HFFc6 (cell line): ENCODE results near the gene ADGRG1. TPM values are rescaled to one million over a fixed set of nuclear protein-coding genes. Genes with fewer than 3 reads are reported as not detected.

Experiments
- DNase-seq: peaks from one replicate; pipeline ENCODE4 v3.0.0-alpha.2; 2018
- H3K27ac Mint-ChIP-seq: 2 replicates; pipeline ENCODE4 v1.8.0; 2020; ENCODE audit warnings: mild to moderate bottlenecking, mixed read lengths
- H3K27me3 Mint-ChIP-seq: 2 replicates; pipeline ENCODE4 v1.8.0; 2021; ENCODE audit warnings: mild to moderate bottlenecking, moderate library complexity, mixed read lengths; ENCODE audit not compliant: insufficient read depth
- H3K36me3 Mint-ChIP-seq: 2 replicates; pipeline ENCODE4 v1.8.0; 2021; ENCODE audit warnings: low read depth, mixed read lengths
- H3K4me1 Mint-ChIP-seq: 2 replicates; pipeline ENCODE4 v1.8.0; 2020; ENCODE audit warnings: low read depth, mixed read lengths
- H3K4me3 Mint-ChIP-seq: 2 replicates; pipeline ENCODE4 v1.8.0; 2020; ENCODE audit warnings: mild to moderate bottlenecking, moderate library complexity, mixed read lengths
- H3K9me3 Mint-ChIP-seq: 2 replicates; pipeline ENCODE4 v1.8.0; 2020; ENCODE audit warnings: mild to moderate bottlenecking, mixed read lengths
- CTCF ChIP-seq: fragments of 200-600 bp; sonication (generic); IDR thresholded peaks from 2 replicates; pipeline ENCODE4 v1.5.0; 2021; ENCODE audit warnings: antibody characterized with exemption, mild to moderate bottlenecking
- total RNA-seq, 6 experiments: library from RNA; stranded (reverse); fragmentation: NEBNext Ultra II Directional; extraction: Animal tissue kit (Norgen Biotek cat#: 25700); gene quantifications; 2 replicates in 1 of 6; 3 replicates in 5 of 6; pipeline ENCODE4 v1.2.3, GENCODE V29; 2021

ADGRG1 gene
- total RNA-seq, 6 experiments from 2014 or later, result 0.18 to 1.4 (median 0.50) TPM

GRCh38 chr16:57687363-57687929 lies 59.0 kb downstream of the ADGRG1 start:
- Mint-ChIP-seq H3K27me3 (peaks cover 29% of the 10 kb centered on the region), H3K4me3 (no peak overlapping the region), H3K9me3 (no peaks in the 10 kb centered on the region), H3K4me1 (no peaks in the 10 kb centered on the region), H3K27ac (no peak overlapping the region), H3K36me3 (no peaks in the 10 kb centered on the region)
- DNase-seq, result no peak
- no peak for TF ChIP-seq CTCF

- no peak overlapping the region for H3K27ac Mint-ChIP-seq
- H3K4me1 Mint-ChIP-seq, result no peaks in the 10 kb centered on the region
- peaks cover 37% of the 10 kb centered on the region for H3K27me3 Mint-ChIP-seq
- no peak for TF ChIP-seq CTCF
- no peak for DNase-seq
- H3K9me3 Mint-ChIP-seq, result no peaks in the 10 kb centered on the region
- no peak overlapping the region for H3K4me3 Mint-ChIP-seq
- no peaks in the 10 kb centered on the region for H3K36me3 Mint-ChIP-seq
Observed at GRCh38 chr16:57688487-57688986, 60.1 kb downstream of the ADGRG1 start.

- H3K27ac Mint-ChIP-seq, result no peak overlapping the region
- H3K4me3 Mint-ChIP-seq, result no peak overlapping the region
- no peak for DNase-seq
- H3K27me3 Mint-ChIP-seq, result peaks cover 33% of the 10 kb centered on the region
- TF ChIP-seq CTCF, result no peak
- H3K4me1 Mint-ChIP-seq, result no peaks in the 10 kb centered on the region
- no peaks in the 10 kb centered on the region for H3K9me3 Mint-ChIP-seq
- H3K36me3 Mint-ChIP-seq, result no peaks in the 10 kb centered on the region
Observed at GRCh38 chr16:57688987-57689761, 60.7 kb downstream of the ADGRG1 start.

GRCh38 chr16:57689762-57690558 lies 61.5 kb downstream of the ADGRG1 start:
- no peak for DNase-seq
- H3K4me1 Mint-ChIP-seq, result no peaks in the 10 kb centered on the region
- TF ChIP-seq CTCF, result no peak
- no peak overlapping the region for H3K4me3 Mint-ChIP-seq
- no peak overlapping the region for H3K27ac Mint-ChIP-seq
- H3K36me3 Mint-ChIP-seq, result no peaks in the 10 kb centered on the region
- no peaks in the 10 kb centered on the region for H3K9me3 Mint-ChIP-seq
- H3K27me3 Mint-ChIP-seq, result peaks cover 31% of the 10 kb centered on the region

GRCh38 chr16:57690782-57691471 lies 62.5 kb downstream of the ADGRG1 start:
- Mint-ChIP-seq H3K27ac (no peak overlapping the region), H3K4me1 (no peaks in the 10 kb centered on the region), H3K36me3 (no peaks in the 10 kb centered on the region), H3K4me3 (no peak overlapping the region), H3K27me3 (peaks cover 28% of the 10 kb centered on the region), H3K9me3 (no peaks in the 10 kb centered on the region)
- DNase-seq, result no peak
- no peak for TF ChIP-seq CTCF
